ENCODE measurements around the gene MAGEH1. TPM values are rescaled to one million over a fixed set of nuclear protein-coding genes. Genes with fewer than 3 reads are reported as not detected.

Gene MAGEH1
- total RNA-seq, 1 donor from 2014 or later, result 19.1 TPM

DNA sequence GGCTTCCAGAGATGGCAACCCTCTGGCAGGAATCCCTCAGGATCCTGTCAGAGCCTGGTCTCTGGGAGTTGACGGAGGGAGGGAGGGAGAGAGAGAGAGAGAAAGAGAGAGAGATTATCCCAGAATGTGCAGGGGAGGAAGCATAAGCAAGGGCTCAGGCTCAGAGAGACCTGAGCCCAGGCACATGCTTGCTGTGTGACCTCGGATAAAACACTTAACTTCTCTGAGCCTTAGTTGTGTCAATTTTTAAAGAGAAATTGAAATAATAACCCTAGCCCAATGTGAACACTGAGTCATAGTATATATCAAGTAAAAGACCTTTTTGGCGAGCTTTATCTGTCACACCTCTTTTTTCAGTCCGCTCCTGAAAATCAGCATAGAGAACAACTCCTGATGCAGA, 38.2 kb downstream of the MAGEH1 start:
- no peak for DNase-seq (ENCODE audit: low spot score)

DNA sequence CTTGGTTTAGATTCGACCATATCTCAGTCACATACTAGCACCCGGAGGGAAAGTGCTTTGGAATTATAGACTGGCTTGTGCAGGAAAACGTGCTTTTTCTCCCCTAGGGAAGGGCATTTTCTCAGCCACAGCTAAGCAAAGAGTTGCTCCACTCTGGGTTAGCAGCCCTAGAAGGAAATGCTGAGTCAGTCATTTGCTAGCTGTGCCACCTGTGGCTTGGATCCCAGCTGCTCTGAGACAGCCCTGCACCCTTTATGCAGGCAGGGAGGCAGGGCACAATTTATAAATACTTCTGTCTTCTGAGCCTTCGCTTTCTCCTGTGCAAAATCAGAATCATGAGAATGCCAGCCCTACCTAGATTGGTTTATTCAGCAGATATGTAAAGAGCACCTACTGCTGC, 39.0 kb downstream of the MAGEH1 start:
- no peak for DNase-seq (ENCODE audit: low spot score)

Small RNAs within 50 kb of the gene (microRNA-seq; reads per million reads assigned to microRNA genes)
- gene MIR4536-1 (ENCODE audit: borderline number of aligned reads) (not detected), gene MIR4536-2 (ENCODE audit: borderline number of aligned reads) (not detected)

Other genes starting within 250 kb of the MAGEH1 start
- gene PAGE5, start 231.8 kb upstream of the MAGEH1 start, total RNA-seq, result not detected
- not detected for gene PAGE3, start 187.2 kb upstream of the MAGEH1 start, total RNA-seq
- 1.1 TPM for gene USP51, start 37.7 kb downstream of the MAGEH1 start, total RNA-seq
- not detected for gene FOXR2, start 171.3 kb downstream of the MAGEH1 start, total RNA-seq